Nucleus accumbens (tissue), 56 donors: ENCODE measurements around the gene KLHL25.
A peak's percentile ranks its signal among the peaks of the same experiment; 100 is the strongest.

Source experiments
- DNase-seq, 56 donors: peaks; one replicate each; lab custom pipeline; 2025; lab: John Stamatoyannopoulos, UW

Gene KLHL25

DNA sequence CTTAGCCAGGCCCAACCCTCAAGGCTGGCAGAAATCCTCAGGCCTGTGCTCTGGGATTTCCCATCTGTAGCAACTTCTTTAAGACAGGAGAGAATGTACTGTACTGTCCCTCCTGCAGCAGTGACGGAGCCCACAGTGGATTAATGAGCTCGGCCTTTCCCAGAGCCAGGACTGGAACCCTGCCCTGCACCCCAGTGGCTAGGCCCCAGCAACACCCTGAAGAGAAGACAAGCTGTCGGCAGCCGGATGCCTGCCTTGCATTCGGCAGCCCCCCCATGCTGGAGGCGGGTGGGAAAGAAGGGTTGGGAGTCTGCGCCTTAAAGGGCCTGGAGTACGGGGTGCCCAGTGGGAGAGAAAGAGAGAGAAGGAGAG, 32.0 kb downstream of the KLHL25 start:
- peak in 9 of 56 donors; percentile 12 to 66 (median 56) for DNase-seq

DNA sequence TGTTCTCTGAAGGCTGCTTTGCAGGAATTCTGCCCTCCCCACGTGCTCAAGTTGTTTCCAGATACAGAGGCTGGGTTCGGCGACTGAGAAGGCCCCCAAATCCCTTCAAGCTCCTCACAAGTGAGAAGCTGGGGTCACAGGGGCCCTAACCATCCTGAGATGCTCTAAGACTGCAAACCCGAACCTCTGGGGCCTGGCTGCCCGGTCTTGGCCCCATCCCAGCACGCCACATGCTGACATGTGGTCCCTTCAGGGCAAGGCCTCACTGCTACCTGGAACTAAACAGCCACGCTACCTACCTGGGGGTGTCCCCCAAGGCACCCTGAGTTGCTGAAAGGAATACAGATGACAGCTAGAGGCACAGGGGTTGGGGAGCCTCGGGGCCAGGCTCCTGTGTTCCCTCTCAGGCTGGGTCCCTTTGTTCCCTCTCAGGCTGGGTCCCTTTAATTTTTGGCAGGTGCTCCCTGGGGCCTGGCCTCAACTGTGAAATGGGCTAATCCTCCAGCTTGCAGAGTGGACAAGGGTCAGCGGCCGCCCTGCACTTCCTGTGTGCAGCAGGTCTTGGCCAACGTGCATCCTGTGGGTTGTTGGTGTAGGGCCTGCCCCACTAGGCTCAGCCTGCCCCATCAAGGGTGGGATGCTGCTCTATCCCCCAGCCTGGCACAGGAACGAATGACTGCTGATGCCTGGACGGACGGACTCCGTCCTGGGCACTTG, 32.5 kb downstream of the KLHL25 start:
- DNase-seq, result no peak

DNA sequence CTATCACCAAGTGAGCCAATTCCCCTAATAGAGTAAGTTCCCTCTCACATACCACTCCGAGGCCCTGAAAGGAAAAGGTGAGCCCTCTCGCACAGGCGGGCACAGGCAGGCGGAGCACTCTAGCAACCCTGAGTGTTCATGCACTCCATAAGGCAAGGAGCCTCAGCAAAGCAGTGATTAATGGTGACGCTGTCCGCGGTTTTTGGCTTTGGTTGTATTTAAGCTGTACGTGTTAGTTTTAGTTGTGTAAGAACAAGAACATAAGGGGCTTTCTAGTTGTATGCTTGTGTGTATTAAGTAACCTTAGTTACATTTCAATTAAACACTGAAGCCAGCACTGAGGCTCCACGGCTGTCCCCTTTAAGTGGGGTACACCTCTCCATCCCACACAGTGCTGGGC, 33.1 kb downstream of the KLHL25 start:
- no peak for DNase-seq

GRCh38 chr15:85760531-85761371, 34.0 kb downstream of the KLHL25 start:
- peak in 2 of 56 donors; percentile 16 to 17 for DNase-seq

DNA sequence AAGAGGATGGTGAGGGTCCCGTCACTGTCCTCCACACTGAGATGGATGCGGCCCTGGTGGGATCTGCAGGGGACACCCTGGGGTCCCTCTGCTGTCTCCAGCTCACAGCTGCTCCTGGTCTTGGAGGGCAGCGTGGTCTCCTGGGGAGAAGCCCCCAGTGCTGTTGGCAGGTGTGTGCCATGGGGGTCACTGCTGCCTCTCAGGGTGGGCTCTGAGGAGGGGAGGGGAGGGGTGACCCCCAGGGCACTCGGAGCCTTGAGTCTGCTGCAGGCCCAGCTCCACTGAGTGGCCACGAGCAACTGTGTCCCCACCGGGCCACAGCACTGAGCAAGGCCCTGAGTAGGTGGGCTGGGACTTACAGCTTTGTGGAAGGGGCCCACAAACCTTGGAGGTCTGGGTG, 34.7 kb downstream of the KLHL25 start:
- no peak for DNase-seq

DNA sequence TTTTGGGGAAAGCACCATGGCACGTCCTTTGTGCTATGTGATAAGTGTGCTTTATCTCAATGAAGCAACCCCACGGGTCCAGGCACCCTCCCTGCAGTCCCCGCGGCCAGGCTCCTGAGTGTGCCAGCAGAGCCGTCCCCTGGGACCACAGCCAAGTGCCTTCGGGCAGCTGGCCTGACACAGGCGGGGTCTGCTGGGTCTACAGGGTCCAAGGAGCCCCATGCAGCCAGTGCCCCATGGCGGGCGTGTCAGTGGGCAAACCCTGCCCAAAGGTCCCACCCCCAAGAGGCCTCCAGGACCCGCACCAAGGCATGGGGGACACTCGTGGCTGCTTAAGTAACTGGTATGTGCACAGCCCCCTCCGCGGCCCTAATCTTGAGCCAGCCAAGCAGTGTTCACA, 35.3 kb downstream of the KLHL25 start:
- peak in 8 of 56 donors; percentile 17 to 56 (median 26) for DNase-seq

DNA sequence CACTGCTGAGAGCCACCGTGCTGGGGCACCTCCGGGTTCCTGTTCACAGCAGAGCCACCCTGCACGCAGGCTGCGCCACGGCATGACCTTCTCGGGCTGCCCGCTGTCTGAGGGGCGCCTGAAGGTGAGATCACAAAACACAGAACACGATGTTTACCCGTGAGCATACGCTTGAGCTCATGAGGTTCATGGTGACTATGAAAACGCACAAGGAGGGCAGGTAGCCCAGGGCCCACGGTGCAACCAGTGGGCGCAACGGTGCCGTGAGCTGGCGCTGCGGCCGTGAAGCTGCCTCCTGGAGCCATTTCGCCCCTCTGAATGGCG, 36.1 kb downstream of the KLHL25 start:
- no peak for DNase-seq

GRCh38 chr15:85757939-85758654, 36.6 kb downstream of the KLHL25 start:
- no peak for DNase-seq

DNA sequence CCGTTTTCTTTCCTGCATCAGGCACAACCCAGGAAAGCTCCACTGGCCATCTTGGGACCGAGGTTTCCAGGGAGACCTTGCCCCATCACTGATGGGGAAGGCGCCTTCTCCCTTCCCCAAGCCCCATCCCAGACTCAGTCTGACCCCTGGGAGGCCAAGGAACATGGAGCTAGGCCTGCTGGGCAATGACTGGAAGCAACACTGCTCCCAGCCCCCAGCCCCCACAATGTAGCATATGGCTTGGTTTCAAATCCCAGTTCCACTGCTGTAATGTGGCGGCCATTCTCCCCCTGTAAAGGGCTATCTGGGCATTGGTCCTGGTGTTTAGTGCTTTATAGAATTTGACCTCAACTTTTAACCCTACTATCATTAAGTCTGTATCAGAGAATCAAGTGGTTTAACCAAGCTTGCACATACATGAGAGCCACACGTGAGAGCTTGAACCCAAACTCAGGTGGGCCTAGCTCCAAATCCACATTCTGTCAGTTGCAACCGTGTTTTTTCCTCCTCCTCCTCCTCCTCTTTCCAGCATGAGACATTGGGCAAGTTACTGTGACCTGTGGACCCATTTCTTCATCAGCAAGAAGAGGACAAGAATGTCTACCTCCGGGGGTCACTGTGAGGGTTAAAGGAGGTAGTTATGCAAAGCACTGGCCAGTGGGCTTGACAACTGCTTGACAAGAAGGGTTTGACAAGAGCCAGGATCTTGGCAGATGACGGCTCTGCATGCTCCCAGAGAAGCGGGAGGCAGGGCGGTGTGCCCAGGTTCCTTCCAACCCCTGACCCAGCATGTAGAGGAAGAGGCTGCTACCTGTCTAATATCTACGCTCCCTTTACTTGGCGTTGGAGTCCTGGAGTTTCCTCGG, 37.4 kb downstream of the KLHL25 start:
- DNase-seq, result no peak

- DNase-seq, result no peak
Measured at GRCh38 chr15:85756411-85757072, 38.2 kb downstream of the KLHL25 start.

- DNase-seq, result no peak
Measured at GRCh38 chr15:85755942-85756341, 38.8 kb downstream of the KLHL25 start.

- no peak for DNase-seq
Measured at GRCh38 chr15:85755471-85755870, 39.3 kb downstream of the KLHL25 start.

DNA sequence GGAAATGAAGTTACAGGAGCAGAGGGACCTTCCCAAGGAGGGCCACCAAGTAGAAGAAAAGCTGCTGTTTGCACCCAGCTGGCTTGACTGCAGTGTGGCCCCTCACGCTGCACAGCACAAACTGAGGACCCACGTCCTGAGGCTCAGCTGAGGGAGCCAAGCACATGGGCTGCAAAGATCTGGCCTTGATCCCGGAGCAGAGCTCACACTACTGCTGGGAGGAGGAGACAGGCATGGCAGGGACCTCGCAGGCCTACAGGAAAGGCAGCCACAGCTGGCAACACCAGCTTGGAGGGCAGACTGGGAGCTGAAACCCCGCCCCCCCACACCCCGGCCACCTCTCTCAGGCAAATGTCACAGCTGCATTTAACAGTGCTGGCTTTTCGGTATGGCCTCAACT, 39.7 kb downstream of the KLHL25 start:
- DNase-seq, result peak in 8 of 56 donors; percentile 20 to 41 (median 27)

DNA sequence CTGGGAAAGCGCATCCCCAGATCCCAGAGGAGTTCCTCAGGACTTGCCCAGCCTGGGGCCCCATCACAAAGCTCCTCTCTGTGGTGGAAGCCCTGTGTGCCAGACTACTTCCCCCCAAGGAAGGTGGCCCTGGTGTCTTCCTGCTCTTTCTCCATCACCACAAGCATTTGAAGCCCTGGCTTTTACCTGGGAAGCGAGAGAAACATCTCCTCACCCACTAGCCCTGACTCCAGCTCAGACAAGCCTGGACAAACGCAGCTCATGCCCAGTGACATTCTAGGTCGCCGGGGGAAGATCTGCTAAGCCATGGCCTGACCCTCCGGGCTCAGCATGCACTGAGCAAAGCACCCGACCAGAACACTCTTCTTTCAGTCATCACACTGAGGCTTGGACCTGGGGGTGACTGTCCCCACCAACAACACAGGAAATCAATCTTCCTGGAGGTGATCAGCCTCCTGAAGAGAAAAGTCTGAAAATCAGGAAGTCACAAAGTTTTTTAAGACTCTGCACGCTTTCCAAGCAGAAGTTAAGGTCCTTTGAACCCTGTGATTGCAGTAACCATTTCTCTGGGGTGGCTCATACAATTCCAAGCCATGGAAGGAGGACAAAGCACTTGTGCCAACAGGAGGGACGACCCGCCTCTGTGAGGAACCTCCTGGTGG, 40.8 kb downstream of the KLHL25 start:
- DNase-seq, result no peak

- DNase-seq, result no peak
Measured at GRCh38 chr15:85753261-85753660, 41.5 kb downstream of the KLHL25 start.

DNA sequence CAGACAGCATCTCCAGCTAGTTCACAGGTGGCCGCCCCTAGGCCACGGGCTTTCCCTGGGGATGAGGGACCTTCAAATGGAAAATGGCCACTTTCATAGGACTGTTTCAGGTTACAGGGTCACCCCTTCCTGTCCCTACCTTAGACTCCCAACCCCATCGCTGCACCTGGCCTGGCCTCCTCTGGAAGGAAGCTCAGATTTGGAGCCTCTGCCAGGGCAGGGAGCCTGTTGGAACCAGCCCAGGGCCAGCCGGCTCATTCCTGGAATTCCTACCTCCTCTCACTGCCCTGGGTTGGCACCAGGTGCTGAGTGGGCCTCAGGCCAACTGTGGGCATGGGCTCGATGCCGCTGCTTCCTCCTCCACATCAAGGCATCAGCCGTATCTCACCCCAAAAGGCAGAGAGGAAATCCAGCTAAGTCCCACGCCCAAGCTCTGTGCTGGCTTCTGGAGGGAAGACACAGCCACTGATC, 42.2 kb downstream of the KLHL25 start:
- DNase-seq, result no peak

- peak in 3 of 56 donors; percentile 44 to 55 (median 49) for DNase-seq
Measured at GRCh38 chr15:85752124-85752475, 42.6 kb downstream of the KLHL25 start.

GRCh38 chr15:85751291-85752123, 43.2 kb downstream of the KLHL25 start:
- DNase-seq, result peak in 47 of 56 donors; percentile 19 to 89 (median 64)
